Neural cell (in vitro differentiated cells): ENCODE results near the gene CALML4. TPM values are rescaled to one million over a fixed set of nuclear protein-coding genes. Genes with fewer than 3 reads are reported as not detected.
"Not testable (repeated sequence)": the region's sequence is repeated elsewhere in the genome, so short reads cannot be mapped to it uniquely, and the experiment has no call there.

ENCODE experiments used
- H2AFZ ChIP-seq: fragments of 200-600, 300-800 bp; sonication (generic), shearing (Covaris generic); 2 replicates; pipeline ENCODE4 v1.6.0; 2014; ENCODE audit warnings: low read depth, mild to moderate bottlenecking, antibody characterized with exemption, low read length, moderate library complexity
- H3F3A ChIP-seq: fragments of 200-600 bp; shearing (Covaris generic); 2 replicates; pipeline ENCODE4 v1.6.1; 2016; ENCODE audit warnings: mild to moderate bottlenecking, moderate library complexity, mixed read lengths, antibody characterized with exemption, low read length; ENCODE audit not compliant: insufficient read depth, poor library complexity, severe bottlenecking
- H3K27ac ChIP-seq: fragments of 200-600, 300-800 bp; sonication (generic), shearing (Covaris generic); 2 replicates; pipeline ENCODE4 v1.5.1; 2014; ENCODE audit warnings: mild to moderate bottlenecking, low read length, moderate library complexity
- H3K27me3 ChIP-seq: fragments of 300-800, 200-600 bp; sonication (generic), shearing (Covaris generic); 2 replicates; pipeline ENCODE4 v1.6.0; 2014; ENCODE audit warnings: mild to moderate bottlenecking, low read depth, low read length, moderate library complexity; ENCODE audit not compliant: insufficient read depth
- H3K36me3 ChIP-seq: fragments of 300-800, 200-600 bp; sonication (generic), shearing (Covaris generic); 2 replicates; pipeline ENCODE4 v1.5.1; 2014; ENCODE audit warnings: mild to moderate bottlenecking, antibody characterized with exemption, low read length, moderate library complexity; ENCODE audit not compliant: insufficient read depth
- H3K4me2 ChIP-seq: fragments of 300-800, 200-600 bp; sonication (generic), shearing (Covaris generic); 2 replicates; pipeline ENCODE4 v1.6.0; 2014; ENCODE audit warnings: mild to moderate bottlenecking, low read length
- H3K4me3 ChIP-seq: fragments of 300-800, 200-600 bp; sonication (generic), shearing (Covaris generic); 2 replicates; pipeline ENCODE4 v1.5.1; 2014; ENCODE audit warnings: mild to moderate bottlenecking, low read length, moderate library complexity
- H3K79me2 ChIP-seq: fragments of 200-600 bp; shearing (Covaris generic); replicated peaks from 2 replicates; pipeline ENCODE4 v1.6.0; 2014; ENCODE audit warnings: mild to moderate bottlenecking, low read length, moderate library complexity; ENCODE audit not compliant: insufficient read depth
- H3K9ac ChIP-seq: fragments of 300-800, 200-600 bp; sonication (generic), shearing (Covaris generic); 2 replicates; pipeline ENCODE4 v1.6.1; 2016; ENCODE audit warnings: mild to moderate bottlenecking, low read length, mixed read lengths
- H3K9me2 ChIP-seq: fragments of 200-600 bp; shearing (Covaris generic); 2 replicates; pipeline ENCODE4 v1.6.1; 2016; ENCODE audit warnings: mild to moderate bottlenecking, low read length, mixed read lengths; ENCODE audit not compliant: insufficient read depth
- H3K9me3 ChIP-seq: fragments of 200-600, 300-800 bp; sonication (generic), shearing (Covaris generic); 2 replicates; pipeline ENCODE4 v1.6.1; 2016; ENCODE audit warnings: mild to moderate bottlenecking, mixed run types, low read length, moderate library complexity, mixed read lengths
- H4K20me1 ChIP-seq: fragments of 200-600 bp; shearing (Covaris generic); 2 replicates; pipeline ENCODE4 v1.6.1; 2016; ENCODE audit warnings: mild to moderate bottlenecking, mixed run types; ENCODE audit not compliant: insufficient read depth
- EP300 ChIP-seq: fragments of 450-650 bp; conservative IDR thresholded peaks from 2 replicates; pipeline ENCODE4 v1.6.1; 2014; ENCODE audit warnings: antibody characterized with exemption, mild to moderate bottlenecking, moderate library complexity; ENCODE audit not compliant: poor library complexity, severe bottlenecking
- EZH2 ChIP-seq: fragments of 200-600, 300-800 bp; shearing (Covaris generic), sonication (generic); IDR thresholded peaks from 2 replicates; pipeline ENCODE4 v1.6.1; 2014; ENCODE audit warnings: antibody characterized with exemption, low read length, borderline replicate concordance, mild to moderate bottlenecking; ENCODE audit not compliant: insufficient read depth, poor library complexity, severe bottlenecking
- MXI1 ChIP-seq: fragments of 450-650 bp; conservative IDR thresholded peaks from 2 replicates; pipeline ENCODE4 v1.6.1; 2014; ENCODE audit warnings: antibody characterized with exemption, mild to moderate bottlenecking; ENCODE audit not compliant: poor library complexity, severe bottlenecking
- POLR2AphosphoS5 ChIP-seq: IDR thresholded peaks from 2 replicates; pipeline ENCODE4 v1.6.1; 2012
- RAD21 ChIP-seq: fragments of 450-650 bp; conservative IDR thresholded peaks from 2 replicates; pipeline ENCODE4 v1.6.1; 2014; ENCODE audit warnings: antibody characterized with exemption, mild to moderate bottlenecking, moderate library complexity
- SMC3 ChIP-seq: fragments of 450-650 bp; conservative IDR thresholded peaks from 2 replicates; pipeline ENCODE4 v1.6.1; 2014; ENCODE audit warnings: antibody characterized with exemption, mild to moderate bottlenecking, moderate library complexity; ENCODE audit not compliant: poor library complexity
- TAF1 ChIP-seq: IDR thresholded peaks from 2 replicates; pipeline ENCODE4 v1.6.1; 2012; ENCODE audit warnings: low read depth
- polyA plus RNA-seq: library from polyadenylated mRNA; depleted of rRNA; stranded (reverse); fragments of >200 nt; gene quantifications from 2 replicates; pipeline ENCODE4 v1.2.3, GENCODE V29; 2014
- TF ChIP-seq, protein P1 (sequence below): fragments of 450-650 bp; IDR thresholded peaks from 2 replicates; pipeline ENCODE4 v1.5.1; 2014; ENCODE audit warnings: antibody characterized with exemption, mild to moderate bottlenecking, moderate library complexity; ENCODE audit not compliant: poor library complexity, severe bottlenecking
- TF ChIP-seq, protein P2 (sequence below): IDR thresholded peaks from 2 replicates; pipeline ENCODE4 v1.6.1; 2012; ENCODE audit warnings: borderline replicate concordance

Gene CALML4
- polyA plus RNA-seq, 1 donor from 2014 or later = 0.43 TPM

DNA sequence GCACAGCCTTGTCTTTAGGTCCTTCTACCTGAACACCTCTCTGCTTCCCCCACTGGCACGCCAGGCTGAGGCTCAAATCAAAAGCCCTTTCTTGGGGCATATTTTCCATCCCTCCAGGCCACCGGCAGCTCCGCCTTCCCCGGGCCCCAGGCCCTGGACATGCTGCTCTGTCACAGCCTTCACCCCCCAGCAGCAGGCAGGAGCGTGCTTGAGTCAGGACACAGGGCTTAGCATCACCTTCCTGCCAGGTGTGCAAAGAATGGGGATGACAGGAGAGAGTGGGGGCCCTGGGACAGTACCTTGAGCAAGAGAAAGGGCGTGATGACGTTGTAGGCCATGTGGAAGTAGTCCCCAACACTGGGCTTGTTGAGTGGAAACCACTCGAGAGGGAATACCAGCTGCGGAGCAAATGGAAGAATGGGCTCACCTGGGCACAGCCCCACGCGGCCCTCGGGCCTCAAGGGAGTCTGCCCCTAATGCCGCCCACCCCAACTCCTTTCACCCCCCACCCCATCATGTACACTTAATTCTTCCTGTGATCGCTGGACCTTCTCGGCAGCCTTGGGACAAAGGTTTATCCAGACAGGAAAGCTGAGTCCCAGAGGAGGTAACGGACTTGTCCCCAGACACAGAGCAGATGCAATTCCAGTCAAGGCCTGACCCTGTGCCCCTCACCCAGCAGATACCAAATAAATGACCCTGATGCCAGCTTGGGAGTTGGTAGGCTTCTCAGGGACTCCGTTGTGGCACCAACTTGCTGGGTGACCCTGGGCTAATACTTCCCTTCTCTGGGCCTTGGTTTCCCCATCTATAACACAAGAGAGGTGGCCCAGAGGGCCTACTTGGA is 9.1 kb upstream of the CALML4 start (continued):
- TF ChIP-seq EP300 = no peak

DNA sequence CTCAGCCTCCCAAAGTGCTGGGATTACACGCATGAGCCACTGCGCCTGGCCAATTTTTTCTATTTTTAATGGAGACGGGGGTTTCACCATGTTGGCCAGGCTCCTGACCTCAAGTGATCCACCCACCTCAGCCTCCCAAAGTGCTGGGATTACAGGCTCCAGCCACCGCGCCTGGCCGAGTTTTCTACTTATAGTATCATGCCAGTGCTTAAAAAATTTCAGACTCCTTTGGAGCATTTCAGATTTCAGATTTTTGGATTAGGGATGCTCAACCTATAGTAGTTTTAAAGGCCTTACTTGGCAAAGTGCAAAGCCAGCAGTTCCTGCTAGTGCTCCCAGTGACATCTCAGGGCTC is 8.3 kb upstream of the CALML4 start:
- not testable (repeated sequence) for H3F3A ChIP-seq, H3K27me3 ChIP-seq, H3K27ac ChIP-seq, H3K9ac ChIP-seq, H4K20me1 ChIP-seq, H3K36me3 ChIP-seq, H3K9me2 ChIP-seq, H3K79me2 ChIP-seq, H3K4me3 ChIP-seq, H2AFZ ChIP-seq, H3K9me3 ChIP-seq, H3K4me2 ChIP-seq

DNA sequence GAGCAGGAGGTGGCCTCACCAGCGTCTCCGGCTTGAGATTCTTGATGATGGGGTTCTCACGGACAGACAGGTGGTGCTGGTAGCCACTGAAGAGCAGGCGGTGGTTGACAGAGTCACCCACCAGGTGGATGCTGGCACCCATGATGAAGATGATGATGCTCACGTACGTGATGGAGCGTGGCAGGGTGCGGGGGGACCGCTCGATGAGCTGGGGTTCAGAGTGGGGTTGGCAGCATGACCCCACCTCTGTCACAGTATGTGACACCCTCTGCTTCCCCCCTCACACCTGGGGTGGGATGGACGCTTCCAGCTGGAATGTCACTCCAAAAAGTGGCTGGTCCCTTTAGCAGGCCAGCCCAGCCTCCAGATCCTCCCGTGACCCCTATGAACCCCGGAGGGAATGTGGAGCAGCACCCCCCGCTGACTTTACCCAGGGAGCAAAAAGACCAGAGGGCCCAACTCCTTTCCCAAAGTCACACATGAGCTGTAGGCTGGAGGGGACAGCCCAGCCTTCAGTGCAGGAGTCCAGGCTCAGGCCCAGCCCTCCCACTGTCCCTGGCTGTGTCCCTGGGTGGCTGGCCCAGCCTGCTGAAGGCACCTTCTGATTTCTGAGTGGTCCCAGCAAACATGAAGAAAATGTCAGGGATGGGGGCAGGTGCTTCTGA is 6.7 kb upstream of the CALML4 start:
- no peaks in the 10 kb centered on the region for H3K9me2 ChIP-seq
- H3K9me3 ChIP-seq = no peaks in the 10 kb centered on the region
- H3K27ac ChIP-seq = no peak overlapping the region
- H3K79me2 ChIP-seq = no peaks in the 10 kb centered on the region
- H3K4me2 ChIP-seq = no peak overlapping the region
- no peak overlapping the region for H3K9ac ChIP-seq
- no peak overlapping the region for H3K4me3 ChIP-seq
- H3K27me3 ChIP-seq = no peaks in the 10 kb centered on the region
- H4K20me1 ChIP-seq = no peaks in the 10 kb centered on the region
- no peaks in the 10 kb centered on the region for H3K36me3 ChIP-seq
- no peak for TF ChIP-seq SMC3
- TF ChIP-seq, protein P1, sequence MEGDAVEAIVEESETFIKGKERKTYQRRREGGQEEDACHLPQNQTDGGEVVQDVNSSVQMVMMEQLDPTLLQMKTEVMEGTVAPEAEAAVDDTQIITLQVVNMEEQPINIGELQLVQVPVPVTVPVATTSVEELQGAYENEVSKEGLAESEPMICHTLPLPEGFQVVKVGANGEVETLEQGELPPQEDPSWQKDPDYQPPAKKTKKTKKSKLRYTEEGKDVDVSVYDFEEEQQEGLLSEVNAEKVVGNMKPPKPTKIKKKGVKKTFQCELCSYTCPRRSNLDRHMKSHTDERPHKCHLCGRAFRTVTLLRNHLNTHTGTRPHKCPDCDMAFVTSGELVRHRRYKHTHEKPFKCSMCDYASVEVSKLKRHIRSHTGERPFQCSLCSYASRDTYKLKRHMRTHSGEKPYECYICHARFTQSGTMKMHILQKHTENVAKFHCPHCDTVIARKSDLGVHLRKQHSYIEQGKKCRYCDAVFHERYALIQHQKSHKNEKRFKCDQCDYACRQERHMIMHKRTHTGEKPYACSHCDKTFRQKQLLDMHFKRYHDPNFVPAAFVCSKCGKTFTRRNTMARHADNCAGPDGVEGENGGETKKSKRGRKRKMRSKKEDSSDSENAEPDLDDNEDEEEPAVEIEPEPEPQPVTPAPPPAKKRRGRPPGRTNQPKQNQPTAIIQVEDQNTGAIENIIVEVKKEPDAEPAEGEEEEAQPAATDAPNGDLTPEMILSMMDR = no peak
- TF ChIP-seq MXI1 = no peak
- no peak for TF ChIP-seq EP300
- no peak for TF ChIP-seq RAD21
- no peak for TF ChIP-seq POLR2AphosphoS5
- TF ChIP-seq TAF1 = no peak
- TF ChIP-seq EZH2 = no peak
- TF ChIP-seq, protein P2, sequence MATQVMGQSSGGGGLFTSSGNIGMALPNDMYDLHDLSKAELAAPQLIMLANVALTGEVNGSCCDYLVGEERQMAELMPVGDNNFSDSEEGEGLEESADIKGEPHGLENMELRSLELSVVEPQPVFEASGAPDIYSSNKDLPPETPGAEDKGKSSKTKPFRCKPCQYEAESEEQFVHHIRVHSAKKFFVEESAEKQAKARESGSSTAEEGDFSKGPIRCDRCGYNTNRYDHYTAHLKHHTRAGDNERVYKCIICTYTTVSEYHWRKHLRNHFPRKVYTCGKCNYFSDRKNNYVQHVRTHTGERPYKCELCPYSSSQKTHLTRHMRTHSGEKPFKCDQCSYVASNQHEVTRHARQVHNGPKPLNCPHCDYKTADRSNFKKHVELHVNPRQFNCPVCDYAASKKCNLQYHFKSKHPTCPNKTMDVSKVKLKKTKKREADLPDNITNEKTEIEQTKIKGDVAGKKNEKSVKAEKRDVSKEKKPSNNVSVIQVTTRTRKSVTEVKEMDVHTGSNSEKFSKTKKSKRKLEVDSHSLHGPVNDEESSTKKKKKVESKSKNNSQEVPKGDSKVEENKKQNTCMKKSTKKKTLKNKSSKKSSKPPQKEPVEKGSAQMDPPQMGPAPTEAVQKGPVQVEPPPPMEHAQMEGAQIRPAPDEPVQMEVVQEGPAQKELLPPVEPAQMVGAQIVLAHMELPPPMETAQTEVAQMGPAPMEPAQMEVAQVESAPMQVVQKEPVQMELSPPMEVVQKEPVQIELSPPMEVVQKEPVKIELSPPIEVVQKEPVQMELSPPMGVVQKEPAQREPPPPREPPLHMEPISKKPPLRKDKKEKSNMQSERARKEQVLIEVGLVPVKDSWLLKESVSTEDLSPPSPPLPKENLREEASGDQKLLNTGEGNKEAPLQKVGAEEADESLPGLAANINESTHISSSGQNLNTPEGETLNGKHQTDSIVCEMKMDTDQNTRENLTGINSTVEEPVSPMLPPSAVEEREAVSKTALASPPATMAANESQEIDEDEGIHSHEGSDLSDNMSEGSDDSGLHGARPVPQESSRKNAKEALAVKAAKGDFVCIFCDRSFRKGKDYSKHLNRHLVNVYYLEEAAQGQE = no peak
- H2AFZ ChIP-seq = no peak overlapping the region
- no peaks in the 10 kb centered on the region for H3F3A ChIP-seq
